Measurements from ENCODE around the gene GSG1L.

Gene GSG1L

DNA sequence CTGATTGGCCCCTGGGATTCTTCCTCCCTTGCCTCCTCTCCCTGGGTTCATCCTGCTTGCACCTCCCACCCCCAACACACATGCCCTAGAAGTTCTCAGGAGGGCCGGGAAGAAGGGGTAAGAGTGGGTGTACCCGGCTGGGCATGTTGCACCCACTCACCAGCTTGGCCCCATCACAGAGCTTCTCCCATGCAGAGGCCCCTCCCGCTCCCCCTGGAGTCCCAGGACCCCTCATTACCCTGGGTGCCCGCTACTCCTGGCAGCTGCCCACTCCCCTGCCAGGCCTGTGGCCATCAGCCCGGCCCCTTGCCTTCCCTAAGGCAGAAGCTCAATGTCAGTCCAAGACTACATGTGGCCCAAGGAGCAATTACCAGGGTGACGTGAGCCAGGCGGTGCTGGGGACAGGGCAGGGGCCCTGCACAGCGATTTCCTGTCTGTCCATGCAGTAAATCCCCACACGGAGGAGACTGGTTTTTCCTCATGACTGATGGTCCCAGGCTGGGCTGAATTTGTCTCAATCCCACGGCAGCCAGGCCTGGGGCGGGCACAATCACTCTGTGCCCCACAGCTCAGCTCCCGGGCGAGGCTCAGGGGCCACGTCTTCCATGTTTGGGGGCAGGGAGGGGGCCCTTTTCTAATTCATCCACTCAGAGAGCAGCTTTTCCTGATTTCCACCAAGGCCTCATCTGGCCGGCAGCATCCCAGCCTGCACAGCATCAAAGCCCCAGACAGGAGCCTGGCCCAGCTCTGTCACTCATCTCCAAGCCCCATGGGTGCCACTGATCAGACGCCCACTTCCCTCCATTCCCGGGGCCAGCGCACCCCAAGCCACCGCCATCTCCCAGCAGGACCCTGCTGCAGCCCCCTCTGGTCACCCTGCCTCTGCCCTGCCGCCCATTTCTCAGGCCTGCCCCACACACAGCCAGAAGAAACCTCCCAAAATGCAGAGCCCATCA, 278.9 kb downstream of the GSG1L start:
- no peak for DNase-seq

GRCh38 chr16:27781981-27782880, 281.3 kb downstream of the GSG1L start:
- DNase-seq: no peak

GRCh38 chr16:27781195-27781524, 282.4 kb downstream of the GSG1L start:
- DNase-seq: no peak

DNA sequence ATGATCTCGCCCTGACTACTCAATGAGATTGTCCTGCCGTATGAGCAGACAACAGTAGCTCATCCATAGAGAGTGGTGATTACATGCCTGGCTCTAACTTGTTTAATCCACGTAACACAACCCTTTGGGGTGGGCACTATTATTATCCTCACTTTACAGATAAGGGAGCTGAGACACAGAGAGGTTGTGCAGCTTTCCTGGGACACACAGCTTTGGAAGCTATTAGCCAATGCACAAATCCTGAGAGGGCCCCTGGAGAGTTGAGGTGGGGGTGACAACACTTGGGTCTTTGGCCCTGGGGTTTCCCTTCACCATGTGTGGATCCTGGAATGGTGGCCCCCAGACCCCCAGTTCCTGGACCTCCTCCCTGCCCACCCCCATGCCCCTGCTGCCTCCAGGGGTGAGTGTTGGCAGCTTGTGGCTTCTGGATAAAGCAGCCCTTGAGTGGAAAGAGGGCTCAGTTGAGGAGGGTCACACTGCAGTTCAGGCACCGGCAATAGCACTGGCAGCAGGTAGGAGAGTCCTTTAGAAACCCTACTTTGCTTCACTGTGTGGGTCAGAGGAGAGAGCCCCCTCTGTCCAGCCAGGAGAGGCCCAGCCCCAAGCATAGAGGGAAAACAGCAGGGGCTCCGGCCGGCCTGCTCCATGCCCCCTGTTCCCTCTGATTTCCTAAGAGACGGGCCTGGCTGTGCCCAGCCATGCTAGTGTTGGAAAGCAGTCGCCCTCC, 282.9 kb downstream of the GSG1L start:
- no peak for DNase-seq

DNA sequence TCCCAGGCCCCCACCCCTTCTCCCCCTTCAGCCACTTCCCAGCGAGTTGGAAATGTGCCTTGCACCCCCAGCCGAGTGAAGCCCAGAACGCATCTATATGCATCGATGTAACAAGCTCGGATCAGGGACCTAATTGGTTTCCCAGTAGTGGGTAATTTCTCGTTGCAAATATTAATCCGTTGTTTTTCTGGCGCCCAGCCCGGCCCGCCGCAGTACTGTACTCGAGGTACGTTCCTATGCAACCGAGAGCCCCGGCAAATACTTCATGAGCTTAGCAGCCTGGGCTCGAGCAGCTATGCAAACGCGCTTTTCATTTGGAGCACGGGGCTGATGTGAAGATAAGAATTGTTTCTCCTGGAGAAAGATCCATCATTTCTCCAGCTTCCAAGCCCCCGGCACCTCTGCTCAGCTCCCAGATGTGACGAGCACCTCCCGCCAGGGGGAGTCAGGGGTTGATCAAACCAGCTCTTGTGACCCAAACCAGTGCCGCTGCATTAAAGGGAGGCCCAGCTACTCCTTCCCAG, 283.8 kb downstream of the GSG1L start:
- no peak for DNase-seq

- no peak for DNase-seq
Observed at GRCh38 chr16:27778926-27779570, 284.5 kb downstream of the GSG1L start.

GRCh38 chr16:27778171-27778925, 285.2 kb downstream of the GSG1L start:
- DNase-seq: no peak

DNA sequence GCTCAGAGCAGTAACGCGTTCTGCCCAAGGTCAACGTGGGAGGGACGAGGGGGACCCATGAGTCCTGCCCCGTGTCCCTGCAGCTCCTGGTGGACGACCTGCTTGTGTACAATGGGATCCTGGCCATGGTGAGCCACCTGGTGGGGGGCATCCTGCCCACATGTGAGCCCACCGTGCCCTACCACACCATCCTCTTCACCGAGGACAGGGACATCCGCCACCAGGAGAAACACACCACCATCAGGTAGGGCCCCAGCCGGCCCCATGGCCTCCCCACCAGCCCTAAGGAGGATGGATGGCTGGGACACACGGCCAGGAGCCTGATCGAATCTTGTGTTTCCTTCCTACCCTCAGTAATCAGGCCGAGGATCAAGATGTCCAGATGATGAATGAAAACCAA, 286.0 kb downstream of the GSG1L start:
- no peak for DNase-seq

DNA sequence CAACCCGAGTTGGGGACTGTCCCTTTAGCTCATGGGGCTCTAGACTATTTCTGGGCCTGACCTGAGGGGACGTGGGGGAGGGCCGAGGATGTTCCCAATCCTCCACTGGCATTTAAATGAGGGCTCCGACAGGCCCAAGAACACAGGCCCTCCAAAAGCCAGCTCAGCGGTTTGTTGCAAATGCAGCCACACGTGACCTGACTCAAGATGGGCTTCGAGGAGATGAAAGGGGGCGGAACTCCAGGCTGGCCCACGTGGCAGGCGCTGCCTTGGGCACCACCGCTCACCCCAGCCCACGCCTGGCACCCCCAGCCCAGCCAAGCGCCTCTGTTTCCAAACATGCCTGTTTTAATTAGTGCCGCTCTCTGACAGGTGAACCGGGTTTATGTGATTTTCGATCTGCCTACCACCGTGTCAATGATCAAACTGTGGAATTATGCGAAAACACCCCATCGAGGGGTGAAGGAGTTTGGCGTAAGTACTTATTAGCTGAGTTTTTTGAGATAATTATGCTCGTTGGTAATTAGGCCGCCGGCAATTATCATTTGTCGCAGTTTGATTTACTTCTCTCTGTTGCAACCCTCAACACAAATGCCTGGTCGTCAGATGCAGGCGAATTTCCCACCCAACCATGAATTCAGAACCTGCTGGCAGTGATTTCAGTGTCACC, 286.8 kb downstream of the GSG1L start:
- no peak for DNase-seq

GRCh38 chr16:27775254-27775653, 288.3 kb downstream of the GSG1L start:
- no peak for DNase-seq

- DNase-seq: no peak
Observed at GRCh38 chr16:27774779-27775178, 288.7 kb downstream of the GSG1L start.

GRCh38 chr16:27773344-27773743, 290.2 kb downstream of the GSG1L start:
- DNase-seq: no peak

- DNase-seq: no peak
Observed at GRCh38 chr16:27772093-27772825, 291.3 kb downstream of the GSG1L start.

- no peak for DNase-seq
Observed at GRCh38 chr16:27771201-27771910, 292.2 kb downstream of the GSG1L start.

- DNase-seq: no peak
Observed at GRCh38 chr16:27770271-27771196, 293.0 kb downstream of the GSG1L start.

GRCh38 chr16:27769561-27770255, 293.8 kb downstream of the GSG1L start:
- no peak for DNase-seq

DNA sequence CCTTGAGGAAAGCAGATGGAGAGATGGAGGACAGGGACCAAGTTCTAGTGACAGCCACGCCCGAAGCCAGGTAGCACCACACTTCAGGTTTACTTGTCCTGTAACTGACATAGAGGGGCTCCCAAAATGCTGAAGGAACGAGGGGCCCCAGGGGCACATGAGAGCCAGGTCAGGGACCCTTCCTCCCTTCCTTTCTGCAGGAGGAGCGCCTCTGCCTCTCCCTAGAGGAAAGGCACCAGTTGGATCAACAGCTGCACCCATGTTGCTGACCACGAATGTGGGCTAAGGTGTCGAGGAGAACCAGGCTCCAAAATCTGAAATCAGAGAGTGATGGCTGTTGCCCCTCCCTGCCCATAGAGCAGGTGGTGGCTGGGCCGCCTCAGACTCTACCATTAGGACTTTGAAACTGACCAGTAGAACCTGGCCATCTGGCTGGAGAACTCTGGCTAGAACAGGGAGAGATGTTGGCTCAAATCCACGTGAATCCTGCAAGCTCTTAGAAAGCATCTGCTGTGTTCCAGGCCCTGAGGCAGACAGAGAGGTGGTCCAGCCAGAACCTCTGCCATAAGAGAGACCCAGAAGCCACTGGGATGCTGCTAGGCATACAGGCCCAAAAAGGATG, 294.8 kb downstream of the GSG1L start:
- DNase-seq: no peak
